HG02763 (cell line): ENCODE data around the gene SLC11A2.
"Not testable (repeated sequence)": the region's sequence is repeated elsewhere in the genome, so short reads cannot be mapped to it uniquely, and the experiment has no call there.

Experiments used
- ATAC-seq: cut with Tn5 transposase; IDR thresholded peaks from one replicate; pipeline ENCODE4 v1.9.1; 2021; ENCODE audit warnings: mild to moderate bottlenecking, moderate library complexity; ENCODE audit not compliant: unreplicated experiment

The SLC11A2 gene

DNA sequence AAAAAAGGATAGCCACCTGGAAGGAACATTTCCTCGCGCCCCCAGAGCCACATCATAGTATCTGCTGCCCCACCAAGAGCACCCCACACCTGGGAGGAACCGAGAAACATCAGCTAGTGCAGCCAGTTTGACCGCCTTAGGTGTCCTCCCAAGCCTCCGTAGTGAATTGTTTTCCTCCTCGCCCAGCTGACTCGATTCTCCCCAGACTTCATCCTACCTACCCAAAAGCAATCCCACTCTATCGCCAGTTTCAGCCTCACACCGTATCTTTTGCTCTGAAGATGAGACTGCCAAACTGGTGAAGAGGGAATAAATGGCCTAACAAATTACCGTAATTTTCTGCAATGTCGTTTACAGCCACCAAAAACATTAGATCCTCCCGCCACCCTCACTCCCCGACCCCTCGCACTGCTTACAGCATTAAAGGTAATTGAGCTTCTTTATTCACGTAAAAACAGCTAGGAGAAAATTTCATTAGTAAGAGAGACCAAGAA lies 1.2 kb upstream of the SLC11A2 start:
- ATAC-seq = no peak

DNA sequence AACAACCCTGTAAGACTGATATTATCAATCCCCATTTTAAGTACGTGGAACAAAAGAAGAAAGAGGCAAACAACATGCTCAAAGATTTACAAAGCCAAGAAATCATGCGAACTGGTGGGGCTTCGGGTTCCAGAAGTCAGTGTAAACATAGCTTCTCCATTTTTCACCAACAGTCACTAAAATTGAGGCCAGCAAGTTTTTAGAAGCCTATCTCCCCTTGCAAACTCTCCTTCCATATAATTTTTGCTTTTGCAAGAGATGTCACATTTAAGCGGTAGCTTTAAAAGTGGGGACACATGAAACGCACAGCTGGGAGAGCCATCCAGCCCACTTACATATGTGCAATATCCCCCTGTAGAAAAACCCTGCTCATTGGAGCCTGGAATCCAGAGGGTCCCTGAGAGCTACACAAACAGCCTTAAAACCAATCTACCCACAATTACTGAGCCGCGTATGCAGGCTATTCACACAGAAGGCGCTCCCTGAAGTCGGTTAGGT lies 797 bp downstream of the SLC11A2 start:
- no peak for ATAC-seq

DNA sequence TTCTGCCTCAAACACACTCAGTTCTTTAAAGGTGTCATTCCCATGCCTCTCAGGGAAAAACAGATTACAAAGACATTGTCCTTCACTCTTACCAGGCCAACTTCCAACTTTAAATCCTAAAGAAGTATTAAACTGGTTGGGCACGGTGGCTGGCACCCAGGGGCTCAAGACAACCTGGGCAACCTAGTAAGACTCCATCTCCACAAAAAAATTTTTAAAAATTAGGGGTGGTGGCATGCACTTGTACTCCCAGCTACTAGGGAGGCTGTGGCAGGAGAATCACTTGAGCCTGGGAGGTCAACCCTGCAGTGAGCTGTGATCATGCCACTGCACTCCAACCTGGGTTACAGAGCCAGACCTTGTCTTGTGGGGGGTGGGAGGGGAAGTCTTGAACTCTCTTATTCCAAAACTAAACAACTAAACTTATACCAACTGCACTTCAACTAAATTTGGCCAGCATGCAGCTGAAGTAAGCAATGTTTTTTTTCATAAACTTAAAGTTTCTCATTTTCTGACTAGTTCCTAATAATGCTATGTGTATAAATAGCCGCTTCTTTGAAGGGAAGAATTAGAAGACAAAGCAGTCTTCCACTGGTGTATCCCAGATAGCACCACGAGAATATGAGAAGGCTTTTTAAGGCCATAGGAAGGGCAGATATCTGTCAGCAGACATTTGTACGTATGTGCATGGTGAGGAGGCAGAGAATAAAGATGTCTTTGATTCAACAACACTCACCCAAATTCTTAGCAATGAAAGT lies 2.4 kb downstream of the SLC11A2 start:
- no peak for ATAC-seq

DNA sequence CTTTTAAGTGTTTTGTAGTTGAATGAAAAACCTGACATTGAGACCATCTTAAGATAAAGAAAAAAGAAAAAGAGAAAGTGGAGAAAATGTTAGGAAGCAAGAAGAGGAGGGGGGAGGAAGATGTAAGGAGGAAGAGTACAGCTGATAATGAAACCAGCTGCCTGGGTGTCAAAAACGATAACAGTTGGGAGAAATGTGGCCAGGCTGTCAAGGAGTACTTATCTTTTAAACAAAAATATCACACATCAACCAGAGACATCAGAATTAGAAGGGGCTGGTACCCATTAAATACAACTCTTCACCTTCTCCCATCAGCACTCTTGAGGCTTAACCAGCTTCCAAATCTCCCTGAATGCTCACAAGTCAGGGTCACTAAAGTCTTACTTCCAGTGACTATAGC lies 4.5 kb downstream of the SLC11A2 start:
- no peak for ATAC-seq

DNA sequence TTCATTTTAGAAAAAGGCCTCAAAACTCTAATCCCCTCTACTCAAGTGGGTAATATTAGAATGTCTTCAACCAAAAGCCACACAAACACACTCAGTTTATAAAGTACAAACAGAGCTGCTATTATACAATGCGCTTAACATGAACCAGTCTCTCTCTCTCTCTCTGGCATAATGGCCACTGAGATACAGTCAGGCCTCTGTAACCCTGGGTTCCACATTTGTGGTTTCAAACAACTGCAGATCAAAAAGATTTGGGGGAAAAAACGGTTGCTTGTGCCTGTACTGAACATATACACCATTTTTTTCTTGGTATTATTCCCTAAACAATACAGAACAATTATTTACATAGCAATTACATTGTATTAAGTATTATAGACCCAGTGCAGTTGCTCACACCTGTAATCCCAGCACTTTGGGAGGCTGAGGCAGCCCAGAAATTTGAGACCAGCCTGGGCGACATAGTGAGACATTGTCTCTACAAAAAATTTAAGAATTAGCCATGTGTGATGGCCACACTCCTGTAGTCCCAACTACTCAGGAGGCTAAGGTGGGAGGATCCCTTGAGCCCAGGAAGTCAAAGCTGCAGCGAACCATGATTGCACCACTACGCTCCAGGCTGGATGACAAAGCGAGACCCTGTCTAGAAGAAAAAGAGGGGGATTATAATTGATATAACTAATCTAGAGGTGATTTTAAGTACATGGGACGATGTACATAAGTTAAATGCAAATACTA lies 5.6 kb downstream of the SLC11A2 start:
- no peak for ATAC-seq

DNA sequence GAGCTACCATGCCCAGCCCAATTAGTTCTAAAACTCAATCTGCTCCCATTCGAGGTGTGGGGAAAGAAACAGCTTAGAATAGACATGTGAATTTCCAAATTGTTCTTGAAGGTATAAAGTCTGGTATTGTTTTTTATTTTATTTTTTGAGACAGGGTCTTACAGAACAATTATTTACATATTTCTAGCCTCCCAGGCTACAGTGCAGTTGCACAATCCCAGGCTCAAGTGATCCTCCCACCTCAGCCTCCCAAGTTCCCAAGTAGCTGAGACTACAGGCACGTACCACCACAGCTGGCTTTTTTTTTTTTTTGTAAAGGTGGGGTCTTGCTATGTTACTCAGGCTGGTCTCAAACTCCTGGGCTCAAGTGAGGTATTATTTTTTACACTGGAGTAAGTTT lies 6.3 kb downstream of the SLC11A2 start:
- no peak for ATAC-seq

DNA sequence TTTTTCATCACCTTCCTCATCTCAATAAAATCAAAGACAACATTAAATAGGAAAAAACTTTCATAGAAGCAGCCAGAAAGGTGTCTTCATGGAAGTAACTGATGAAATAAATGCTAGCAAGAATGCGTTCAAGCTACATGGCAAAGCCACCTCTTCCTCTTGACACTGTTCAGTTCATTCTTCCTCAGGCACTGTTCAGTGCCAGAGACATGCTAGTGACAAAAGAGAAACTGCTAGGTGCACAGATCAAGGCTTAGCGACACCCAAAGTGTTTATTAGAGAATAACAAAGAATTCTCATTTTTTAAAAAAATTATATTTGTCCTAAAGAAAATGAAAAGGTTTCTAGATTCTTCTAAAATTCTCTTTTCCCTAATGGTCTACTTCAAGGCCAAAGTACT lies 7.2 kb downstream of the SLC11A2 start:
- no peak for ATAC-seq

DNA sequence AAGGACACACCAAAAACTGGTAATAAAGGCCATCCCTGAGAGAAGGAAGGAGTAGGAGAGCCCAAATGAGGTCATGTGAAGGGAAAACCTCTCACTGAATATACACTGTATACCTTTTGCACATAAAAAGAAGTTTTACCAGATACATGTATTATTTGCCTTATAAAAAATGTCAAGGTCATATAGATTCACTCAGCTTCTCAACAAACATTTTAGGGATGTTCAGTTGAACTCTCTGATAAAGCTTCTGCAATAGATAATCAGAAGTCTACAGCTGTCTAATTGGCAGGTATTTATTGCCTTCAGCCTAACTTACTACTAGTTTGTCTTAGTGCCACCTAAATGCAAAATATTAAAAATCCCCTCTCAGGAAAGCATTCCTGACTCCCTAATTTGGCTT lies 8.7 kb downstream of the SLC11A2 start:
- no peak for ATAC-seq

DNA sequence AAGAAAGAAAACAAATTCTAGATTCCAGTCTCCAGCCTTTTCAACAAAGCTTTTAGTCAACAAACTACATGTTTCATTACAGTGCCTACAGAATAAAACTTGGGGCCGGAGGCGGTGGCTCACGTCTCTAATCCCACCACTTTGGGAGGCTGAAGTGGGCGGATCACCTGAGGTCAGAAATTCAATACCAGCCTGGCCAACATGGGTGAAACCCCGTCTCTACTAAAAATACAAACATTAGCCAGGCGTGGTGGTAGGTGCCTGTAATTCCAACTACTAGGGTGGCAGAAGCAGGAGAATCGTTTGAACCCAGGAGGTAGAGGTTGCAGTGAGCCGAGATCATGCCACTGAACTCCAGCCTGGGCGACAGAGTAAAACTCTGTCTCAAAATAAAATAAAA lies 11.7 kb downstream of the SLC11A2 start:
- not testable (repeated sequence) for ATAC-seq

DNA sequence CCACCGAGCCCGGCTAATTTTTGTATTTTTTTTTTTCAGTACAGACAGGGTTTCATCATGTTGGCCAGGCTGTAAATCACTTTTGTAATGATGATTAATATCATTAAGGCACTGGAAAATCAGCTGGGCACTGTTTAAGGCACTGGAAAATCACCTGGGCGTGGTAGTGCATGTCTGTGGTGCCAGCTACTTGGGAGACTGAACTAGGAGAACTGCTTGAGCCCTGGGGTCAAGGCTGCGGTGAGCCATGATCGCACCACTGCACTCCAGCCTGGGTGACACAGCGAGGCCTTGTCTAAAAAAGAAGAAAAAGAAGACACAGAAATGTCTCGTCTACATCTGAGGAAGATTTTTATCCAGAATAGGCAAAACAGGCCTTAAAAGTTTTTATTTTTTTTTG lies 12.7 kb downstream of the SLC11A2 start:
- ATAC-seq = no peak

DNA sequence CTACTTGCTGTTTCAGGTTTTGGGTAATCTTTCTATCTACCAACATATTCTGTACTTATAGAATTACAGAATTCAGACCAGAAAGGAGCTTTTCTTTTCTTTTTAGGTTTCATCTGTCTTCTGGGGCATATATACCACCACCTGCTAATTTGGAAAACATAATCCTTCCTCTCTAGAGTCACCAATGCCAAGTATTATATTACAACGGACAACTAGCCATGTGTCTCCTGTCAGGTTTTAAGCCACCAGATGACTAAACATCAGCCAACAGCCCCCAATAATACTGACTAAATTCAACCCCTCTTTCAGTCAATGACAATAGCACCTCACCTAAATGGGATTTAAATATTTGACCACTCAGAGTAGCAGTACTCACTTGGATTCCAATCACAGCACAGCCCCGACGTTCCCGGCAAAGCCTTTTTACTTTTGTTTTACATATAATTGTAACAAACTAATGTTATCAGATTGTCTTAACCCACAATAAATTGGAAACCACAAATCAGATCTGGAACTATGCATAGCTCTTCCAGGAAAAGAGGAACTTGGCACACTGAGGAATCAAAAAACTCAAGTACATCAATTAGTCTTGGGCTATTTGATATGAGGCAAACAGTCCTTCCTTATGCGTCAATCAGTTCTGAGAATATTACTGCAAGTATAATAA lies 13.5 kb downstream of the SLC11A2 start:
- ATAC-seq = no peak

DNA sequence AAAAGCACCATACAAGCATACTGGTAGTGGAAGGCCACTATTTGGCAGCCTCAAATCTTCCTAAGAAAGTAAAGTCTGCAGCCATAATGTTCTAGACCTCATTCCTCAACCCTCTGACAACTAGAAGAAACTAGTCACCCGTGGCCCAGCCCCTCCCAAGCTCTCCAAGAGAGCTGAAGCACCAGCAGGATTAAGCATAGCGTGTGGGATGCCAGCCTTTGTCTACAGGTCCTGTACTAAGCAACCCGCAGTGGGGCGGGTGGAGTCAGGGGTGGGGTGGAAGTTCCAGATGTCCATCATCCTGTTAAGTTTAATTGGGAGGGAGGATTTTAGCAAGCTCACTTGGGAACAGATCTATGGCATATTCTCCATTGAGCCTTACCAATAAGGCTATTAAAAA lies 14.2 kb downstream of the SLC11A2 start:
- ATAC-seq = no peak

DNA sequence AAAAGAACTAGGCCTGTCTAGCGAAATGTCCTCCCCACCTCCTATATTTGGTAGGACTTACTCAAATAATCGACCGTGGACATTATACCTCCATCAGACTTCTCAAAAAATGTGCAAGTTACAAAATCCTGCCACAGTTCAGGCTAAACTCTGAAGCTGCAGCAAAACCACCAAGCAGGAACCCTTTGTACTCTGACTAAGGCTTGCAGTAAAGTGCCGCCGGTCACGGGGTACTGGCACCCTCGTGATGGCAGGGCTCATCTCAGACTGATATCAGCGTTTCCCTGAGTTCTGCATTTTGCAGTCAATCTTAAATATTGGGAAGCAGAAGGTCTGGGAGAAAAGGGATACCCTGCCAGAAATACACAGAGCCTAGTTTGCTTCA lies 17.1 kb downstream of the SLC11A2 start:
- ATAC-seq = no peak

DNA sequence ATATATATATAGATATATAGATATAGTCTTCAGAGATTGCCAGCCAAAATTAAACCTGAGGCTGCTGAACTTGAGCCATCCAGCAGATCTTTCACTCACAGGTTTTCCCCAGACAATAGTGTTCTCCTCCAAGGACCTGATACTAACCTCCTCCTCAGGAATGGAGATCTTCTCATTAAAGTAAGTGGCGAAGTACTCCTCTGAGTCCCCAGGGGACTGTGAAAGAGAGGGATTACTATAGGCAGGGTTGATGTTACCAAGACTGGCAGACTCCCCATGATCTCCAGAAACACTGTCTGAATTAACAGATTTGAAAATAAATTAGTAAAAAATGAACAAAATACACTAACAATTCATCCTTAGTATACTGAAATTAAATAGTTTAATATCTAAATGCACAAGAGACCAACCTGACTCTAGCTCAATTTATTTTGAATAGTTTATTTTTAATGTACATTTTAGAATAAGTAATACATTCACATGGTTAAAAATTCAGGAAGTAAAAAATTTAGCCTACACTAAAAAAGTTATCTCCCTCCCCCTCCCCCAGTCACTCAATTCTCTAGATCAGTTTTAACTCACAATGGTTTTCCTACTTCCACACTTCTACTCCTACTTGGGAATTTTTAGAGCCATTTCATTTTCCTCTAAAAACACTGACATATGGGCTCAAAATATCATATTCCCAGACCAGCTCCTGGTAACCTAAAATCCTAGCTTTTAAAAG lies 17.7 kb downstream of the SLC11A2 start:
- ATAC-seq = no peak

DNA sequence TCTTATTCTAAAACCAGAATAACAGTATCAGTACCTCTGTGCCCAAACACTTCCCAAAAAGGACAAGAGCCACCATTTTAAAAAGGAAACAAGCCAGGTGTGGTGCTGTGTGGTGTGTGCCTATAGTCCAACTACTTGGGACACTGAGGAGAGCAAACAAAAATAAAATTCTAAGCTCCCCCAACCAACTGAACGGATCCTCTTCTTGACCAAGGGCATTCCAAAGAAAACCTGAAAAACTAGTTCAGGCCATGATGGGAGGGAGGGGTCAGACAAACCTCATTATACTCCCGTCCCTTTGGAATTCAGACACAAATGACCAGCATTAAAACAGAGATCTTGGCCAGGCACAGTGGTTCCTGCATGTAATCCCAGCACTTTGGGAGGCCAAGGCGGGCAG lies 20.5 kb downstream of the SLC11A2 start:
- no peak for ATAC-seq

DNA sequence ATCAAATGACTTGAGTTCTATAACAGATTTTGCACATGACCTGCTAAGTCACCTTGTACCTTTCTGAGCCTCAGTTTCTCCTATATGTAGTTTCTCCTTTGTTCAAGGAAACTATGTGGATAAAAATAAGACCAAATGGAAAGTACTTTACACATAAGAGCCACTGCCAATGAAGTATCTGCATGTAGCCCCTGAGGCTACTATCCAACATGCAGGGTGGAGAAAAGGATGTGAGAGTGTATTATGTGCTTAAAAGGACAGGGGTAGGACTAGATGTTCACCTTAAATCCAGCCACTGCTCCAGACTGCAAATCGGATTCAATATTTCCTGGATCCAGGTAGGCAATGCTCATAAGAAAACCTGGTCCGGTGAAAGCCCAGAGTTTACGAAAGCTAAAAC lies 21.2 kb downstream of the SLC11A2 start:
- no peak for ATAC-seq

DNA sequence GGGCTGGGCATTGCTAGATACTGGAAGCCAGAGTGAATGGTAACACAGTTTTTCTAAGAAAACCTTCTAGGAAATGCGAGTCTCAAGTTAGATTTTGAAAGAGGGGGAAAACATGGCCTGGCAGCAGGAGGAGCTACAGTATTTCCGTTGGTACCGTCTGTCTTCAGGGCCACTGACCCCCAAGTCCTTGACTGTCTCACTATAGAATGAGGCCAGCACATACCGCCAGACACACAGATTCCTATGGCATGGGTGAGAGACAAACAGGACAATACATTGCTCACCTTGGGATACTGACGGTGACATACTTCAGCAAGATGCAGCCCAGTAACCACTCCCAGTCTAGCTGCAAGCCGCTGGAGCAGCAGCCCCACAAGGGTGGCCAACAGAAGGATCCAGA lies 21.7 kb downstream of the SLC11A2 start:
- no peak for ATAC-seq

DNA sequence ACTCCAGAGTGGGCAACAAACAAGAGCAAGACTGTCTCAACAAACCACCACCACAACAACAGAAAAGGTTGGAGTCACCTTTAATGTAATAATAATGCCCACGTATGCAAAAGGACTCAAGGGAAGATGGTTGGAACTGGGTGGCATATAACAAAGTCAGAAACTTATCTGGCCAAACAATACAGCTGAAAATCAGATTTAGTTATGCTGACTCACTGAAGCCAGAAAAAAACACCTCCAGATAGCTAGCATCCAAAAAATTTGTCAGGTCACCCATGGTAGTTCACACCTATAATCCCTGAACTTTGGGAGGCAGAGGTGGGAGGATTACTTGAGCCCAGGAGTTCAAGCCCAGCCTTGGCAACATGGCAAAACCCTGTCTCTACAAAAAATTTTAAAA lies 24.4 kb downstream of the SLC11A2 start:
- ATAC-seq = no peak

DNA sequence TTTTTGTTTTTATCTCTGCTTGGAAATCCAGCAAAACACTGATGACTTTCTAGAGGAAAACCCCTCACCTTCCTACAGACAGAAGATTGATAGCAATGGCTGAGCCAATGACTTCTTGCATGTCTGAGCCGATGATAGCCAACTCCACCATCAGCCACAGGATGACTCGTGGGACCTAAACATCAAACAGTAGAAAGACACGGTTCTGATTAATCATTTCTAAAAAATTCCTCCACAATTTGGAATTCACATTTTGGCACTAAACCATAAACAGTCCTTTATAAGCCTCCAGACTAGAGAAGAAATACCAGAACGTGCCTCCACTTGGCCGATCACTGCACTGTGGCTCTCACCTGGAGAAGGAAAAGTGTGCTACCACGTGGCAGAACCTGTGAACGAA lies 25.9 kb downstream of the SLC11A2 start:
- ATAC-seq = no peak

DNA sequence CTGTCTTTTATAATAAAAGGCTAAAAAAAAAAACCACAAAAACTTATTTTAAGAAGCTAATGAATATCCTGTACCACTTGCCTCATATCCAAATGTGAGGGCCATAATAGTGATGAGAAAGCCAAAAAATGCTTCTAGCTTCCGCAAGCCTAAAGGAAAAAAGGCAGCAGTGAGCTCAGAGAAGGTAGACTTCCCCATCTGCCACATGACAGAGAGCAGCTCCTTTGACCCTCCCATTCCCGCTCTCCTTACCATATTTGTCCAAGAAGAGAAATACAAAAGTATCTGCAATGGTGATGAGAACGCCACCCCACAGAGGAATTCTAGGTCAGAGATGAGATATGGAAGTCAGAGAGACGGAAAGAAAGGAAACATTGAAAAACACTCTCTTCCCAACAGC lies 27.1 kb downstream of the SLC11A2 start:
- ATAC-seq = no peak

DNA sequence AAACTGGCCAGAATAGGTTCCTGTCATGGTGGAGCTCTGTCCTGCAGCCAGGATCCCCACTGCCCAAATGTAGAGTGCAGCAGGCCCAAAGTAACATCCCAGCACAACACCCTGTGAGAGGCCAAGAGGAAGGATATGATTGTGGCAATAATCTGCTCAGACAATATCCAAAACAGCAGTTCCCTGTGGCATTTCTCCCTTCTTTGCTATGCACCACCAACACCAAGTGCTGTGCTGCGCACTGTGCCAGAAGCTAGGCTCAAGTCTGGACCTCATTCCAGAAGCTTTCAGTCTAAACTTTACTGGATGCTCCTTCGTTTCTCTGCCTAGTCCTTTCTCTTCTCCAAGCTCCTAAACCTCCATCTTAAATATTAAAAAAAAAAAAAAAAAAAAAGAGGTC lies 33.4 kb downstream of the SLC11A2 start:
- ATAC-seq = no peak
